GM23338 (cell line): Measurements from ENCODE around the gene KLHL1. TPM values are rescaled to one million over a fixed set of nuclear protein-coding genes. Genes with fewer than 3 reads are reported as not detected.

ENCODE experiments used
- ATAC-seq: fragments of 200-7000 bp; cut with Tn5 transposase; 3 replicates; pipeline ENCODE4 v1.9.1; 2020
- DNase-seq: peaks from one replicate; pipeline ENCODE4 v3.0.0-alpha.2; 2015; ENCODE audit warnings: low spot score
- H2AFZ ChIP-seq: fragments of 200-600 bp; sonication (generic); 2 replicates; pipeline ENCODE4 v1.8.0; 2016; ENCODE audit warnings: antibody characterized with exemption, mild to moderate bottlenecking, moderate library complexity
- H3F3A ChIP-seq: fragments of 200-600 bp; sonication (generic); replicated peaks from 2 replicates; pipeline ENCODE4 v1.8.0; 2017; ENCODE audit warnings: antibody characterized with exemption, mixed run types, low read depth
- H3K27ac ChIP-seq: fragments of 200-600 bp; sonication (generic); 2 replicates; pipeline ENCODE4 v1.6.1; 2016; ENCODE audit warnings: low read depth
- H3K27me3 ChIP-seq: fragments of 200-600 bp; sonication (generic); 2 replicates; pipeline ENCODE4 v1.8.0; 2016; ENCODE audit warnings: mild to moderate bottlenecking, mixed run types, moderate library complexity; ENCODE audit not compliant: insufficient read depth
- H3K36me3 ChIP-seq: fragments of 200-600 bp; sonication (generic); 2 replicates; pipeline ENCODE4 v1.8.0; 2016; ENCODE audit warnings: mild to moderate bottlenecking; ENCODE audit not compliant: insufficient read depth
- H3K4me1 ChIP-seq: fragments of 200-600 bp; sonication (generic); 2 replicates; pipeline ENCODE4 v1.8.0; 2016; ENCODE audit warnings: mild to moderate bottlenecking, moderate library complexity; ENCODE audit not compliant: insufficient read depth
- H3K4me2 ChIP-seq: fragments of 200-600 bp; sonication (generic); 2 replicates; pipeline ENCODE4 v1.7.1; 2017; ENCODE audit warnings: mixed run types
- H3K4me3 ChIP-seq: fragments of 200-600 bp; sonication (generic); 2 replicates; pipeline ENCODE4 v1.6.1; 2016; ENCODE audit warnings: mixed run types
- H3K79me2 ChIP-seq: fragments of 200-600 bp; sonication (generic); replicated peaks from 2 replicates; pipeline ENCODE4 v1.8.0; 2017; ENCODE audit warnings: mild to moderate bottlenecking; ENCODE audit not compliant: insufficient read depth
- H3K9me2 ChIP-seq: fragments of 200-600 bp; sonication (generic); 2 replicates; pipeline ENCODE4 v1.8.0; 2017; ENCODE audit not compliant: insufficient read depth
- H4K20me1 ChIP-seq: fragments of 200-600 bp; sonication (generic); replicated peaks from 2 replicates; pipeline ENCODE4 v1.8.0; 2017; ENCODE audit warnings: mild to moderate bottlenecking; ENCODE audit not compliant: insufficient read depth
- H3K27ac Mint-ChIP-seq: 2 replicates; pipeline ENCODE4 v1.8.0; 2020; ENCODE audit warnings: inconsistent platforms, mild to moderate bottlenecking, moderate library complexity, mixed read lengths
- H3K27me3 Mint-ChIP-seq: 3 replicates; pipeline ENCODE4 v1.8.0; 2022; ENCODE audit warnings: low read depth, mild to moderate bottlenecking, moderate library complexity, mixed read lengths, inconsistent platforms; ENCODE audit not compliant: insufficient read depth, poor library complexity
- H3K36me3 Mint-ChIP-seq: 3 replicates; pipeline ENCODE4 v1.8.0; 2021; ENCODE audit warnings: low read depth, mild to moderate bottlenecking, inconsistent platforms, moderate library complexity, mixed read lengths
- H3K4me1 Mint-ChIP-seq: 3 replicates; pipeline ENCODE4 v1.8.0; 2020; ENCODE audit warnings: mild to moderate bottlenecking, inconsistent platforms, mixed read lengths
- H3K4me3 Mint-ChIP-seq: 3 replicates; pipeline ENCODE4 v1.8.0; 2021; ENCODE audit warnings: moderate library complexity, mild to moderate bottlenecking, inconsistent platforms, mixed read lengths
- H3K9me3 Mint-ChIP-seq: 3 replicates; pipeline ENCODE4 v1.8.0; 2020; ENCODE audit warnings: moderate library complexity, mild to moderate bottlenecking, inconsistent platforms, mixed read lengths
- CREB1 ChIP-seq: fragments of 250-450 bp; sonication (Bioruptor Pico); IDR thresholded peaks from 2 replicates; pipeline ENCODE4 v1.5.0; 2020; ENCODE audit warnings: low read depth, mild to moderate bottlenecking, moderate library complexity
- CTCF ChIP-seq, 2 experiments: fragments of 200-600 bp in 1 of 2; sonication (generic) in 1 of 2; conservative IDR thresholded peaks; 2 replicates each; pipeline versions ENCODE4 v1.5.1 to v1.6.1; 2016 to 2017; ENCODE audit warnings: antibody characterized with exemption in 2 of 2, low read depth in 2 of 2, mild to moderate bottlenecking in 2 of 2, moderate library complexity in 1 of 2
- EZH2 ChIP-seq: fragments of 200-600 bp; sonication (generic); IDR thresholded peaks from one replicate; pipeline ENCODE4 v1.8.0; 2017; ENCODE audit warnings: antibody characterized with exemption, mild to moderate bottlenecking, low read depth; ENCODE audit not compliant: unreplicated experiment
- EZH2phosphoT487 ChIP-seq: fragments of 200-600 bp; sonication (generic); IDR thresholded peaks from one replicate; pipeline ENCODE4 v1.8.1; 2018; ENCODE audit warnings: antibody characterized with exemption; ENCODE audit not compliant: unreplicated experiment
- JUNB ChIP-seq: IDR thresholded peaks from one replicate; pipeline ENCODE4 v1.6.1; 2016; ENCODE audit warnings: antibody characterized with exemption; ENCODE audit not compliant: unreplicated experiment
- NANOG ChIP-seq: IDR thresholded peaks from 2 replicates; pipeline ENCODE4 v1.6.1; 2016; ENCODE audit warnings: antibody characterized with exemption, borderline replicate concordance
- POLR2AphosphoS5 ChIP-seq: IDR thresholded peaks from 2 replicates; pipeline ENCODE4 v1.6.1; 2016; ENCODE audit warnings: antibody characterized with exemption, low read depth
- STAT1 ChIP-seq: IDR thresholded peaks from one replicate; pipeline ENCODE4 v1.6.1; 2016; ENCODE audit warnings: antibody characterized with exemption; ENCODE audit not compliant: unreplicated experiment
- ZNF114 ChIP-seq: fragments of 250-450 bp; sonication (Bioruptor Pico); IDR thresholded peaks from 2 replicates; pipeline ENCODE4 v1.5.0; 2020; ENCODE audit warnings: mild to moderate bottlenecking, moderate library complexity
- ZNF331 ChIP-seq: fragments of 250-450 bp; sonication (Bioruptor Pico); IDR thresholded peaks from 2 replicates; pipeline ENCODE4 v1.5.0; 2020; ENCODE audit warnings: low read depth, mild to moderate bottlenecking, moderate library complexity
- polyA plus RNA-seq: library from polyadenylated mRNA; unstranded; fragments of >200 nt; fragmentation: Nextera tagmentation; extraction: Ambion mirVana; gene quantifications from 2 replicates; pipeline ENCODE4 v1.2.1, GENCODE V29; 2016
- total RNA-seq: library from RNA; depleted of rRNA; stranded (reverse); fragments of >200 nt; shearing (Covaris generic); gene quantifications from 2 replicates; pipeline ENCODE4 v1.2.3, GENCODE V29; 2014
- TF ChIP-seq, protein P1 (sequence below): fragments of 250-450 bp; sonication (Bioruptor Pico); IDR thresholded peaks from 2 replicates; pipeline ENCODE4 v1.5.0; 2020; ENCODE audit warnings: mild to moderate bottlenecking, moderate library complexity
- TF ChIP-seq, protein P2 (sequence below): IDR thresholded peaks from 2 replicates; pipeline ENCODE4 v1.6.1; 2016; ENCODE audit warnings: antibody characterized with exemption
- TF ChIP-seq, protein P3 (sequence below): IDR thresholded peaks from one replicate; pipeline ENCODE4 v1.6.1; 2018; ENCODE audit warnings: antibody characterized with exemption; ENCODE audit not compliant: unreplicated experiment

Gene KLHL1
- total and polyA plus RNA-seq, 2 experiments from 2014 or later: not detected

GRCh38 chr13:69856331-69856730 lies 251.9 kb downstream of the KLHL1 start:
- Mint-ChIP-seq H3K27ac (no peak overlapping the region; the same call in 1 of the 2 replicates), H3K36me3 (no peaks in the 10 kb centered on the region), H3K27me3 (no peaks in the 10 kb centered on the region), H3K9me3 (no peaks in the 10 kb centered on the region), H3K4me3 (no peak overlapping the region), H3K4me1 (peaks cover 17% of the 10 kb centered on the region)
- H3F3A ChIP-seq: no peaks in the 10 kb centered on the region
- H3K4me2 ChIP-seq: no peak overlapping the region
- ATAC-seq (peak; percentile 92), DNase-seq (peak; percentile 83)
- peak overlapping the region; percentile 16; the same call in 1 of the 2 replicates for H3K27ac ChIP-seq
- H4K20me1 ChIP-seq: no peaks in the 10 kb centered on the region
- no peaks in the 10 kb centered on the region for H3K9me2 ChIP-seq
- H3K36me3 ChIP-seq: no peaks in the 10 kb centered on the region
- H3K79me2 ChIP-seq: no peaks in the 10 kb centered on the region
- H2AFZ ChIP-seq: no peak overlapping the region
- TF ChIP-seq NANOG: no peak
- no peak for TF ChIP-seq EZH2
- no peak for TF ChIP-seq ZNF114 (CRISPR knock-in tag)
- no peak for TF ChIP-seq STAT1
- TF ChIP-seq ZNF331 (CRISPR knock-in tag): no peak
- no peak for TF ChIP-seq EZH2phosphoT487
- no peak for TF ChIP-seq CTCF (conservative IDR thresholded peaks at IDR 0.05; ENCODE audit: low read depth in 2 of 2)
- TF ChIP-seq, protein P1, sequence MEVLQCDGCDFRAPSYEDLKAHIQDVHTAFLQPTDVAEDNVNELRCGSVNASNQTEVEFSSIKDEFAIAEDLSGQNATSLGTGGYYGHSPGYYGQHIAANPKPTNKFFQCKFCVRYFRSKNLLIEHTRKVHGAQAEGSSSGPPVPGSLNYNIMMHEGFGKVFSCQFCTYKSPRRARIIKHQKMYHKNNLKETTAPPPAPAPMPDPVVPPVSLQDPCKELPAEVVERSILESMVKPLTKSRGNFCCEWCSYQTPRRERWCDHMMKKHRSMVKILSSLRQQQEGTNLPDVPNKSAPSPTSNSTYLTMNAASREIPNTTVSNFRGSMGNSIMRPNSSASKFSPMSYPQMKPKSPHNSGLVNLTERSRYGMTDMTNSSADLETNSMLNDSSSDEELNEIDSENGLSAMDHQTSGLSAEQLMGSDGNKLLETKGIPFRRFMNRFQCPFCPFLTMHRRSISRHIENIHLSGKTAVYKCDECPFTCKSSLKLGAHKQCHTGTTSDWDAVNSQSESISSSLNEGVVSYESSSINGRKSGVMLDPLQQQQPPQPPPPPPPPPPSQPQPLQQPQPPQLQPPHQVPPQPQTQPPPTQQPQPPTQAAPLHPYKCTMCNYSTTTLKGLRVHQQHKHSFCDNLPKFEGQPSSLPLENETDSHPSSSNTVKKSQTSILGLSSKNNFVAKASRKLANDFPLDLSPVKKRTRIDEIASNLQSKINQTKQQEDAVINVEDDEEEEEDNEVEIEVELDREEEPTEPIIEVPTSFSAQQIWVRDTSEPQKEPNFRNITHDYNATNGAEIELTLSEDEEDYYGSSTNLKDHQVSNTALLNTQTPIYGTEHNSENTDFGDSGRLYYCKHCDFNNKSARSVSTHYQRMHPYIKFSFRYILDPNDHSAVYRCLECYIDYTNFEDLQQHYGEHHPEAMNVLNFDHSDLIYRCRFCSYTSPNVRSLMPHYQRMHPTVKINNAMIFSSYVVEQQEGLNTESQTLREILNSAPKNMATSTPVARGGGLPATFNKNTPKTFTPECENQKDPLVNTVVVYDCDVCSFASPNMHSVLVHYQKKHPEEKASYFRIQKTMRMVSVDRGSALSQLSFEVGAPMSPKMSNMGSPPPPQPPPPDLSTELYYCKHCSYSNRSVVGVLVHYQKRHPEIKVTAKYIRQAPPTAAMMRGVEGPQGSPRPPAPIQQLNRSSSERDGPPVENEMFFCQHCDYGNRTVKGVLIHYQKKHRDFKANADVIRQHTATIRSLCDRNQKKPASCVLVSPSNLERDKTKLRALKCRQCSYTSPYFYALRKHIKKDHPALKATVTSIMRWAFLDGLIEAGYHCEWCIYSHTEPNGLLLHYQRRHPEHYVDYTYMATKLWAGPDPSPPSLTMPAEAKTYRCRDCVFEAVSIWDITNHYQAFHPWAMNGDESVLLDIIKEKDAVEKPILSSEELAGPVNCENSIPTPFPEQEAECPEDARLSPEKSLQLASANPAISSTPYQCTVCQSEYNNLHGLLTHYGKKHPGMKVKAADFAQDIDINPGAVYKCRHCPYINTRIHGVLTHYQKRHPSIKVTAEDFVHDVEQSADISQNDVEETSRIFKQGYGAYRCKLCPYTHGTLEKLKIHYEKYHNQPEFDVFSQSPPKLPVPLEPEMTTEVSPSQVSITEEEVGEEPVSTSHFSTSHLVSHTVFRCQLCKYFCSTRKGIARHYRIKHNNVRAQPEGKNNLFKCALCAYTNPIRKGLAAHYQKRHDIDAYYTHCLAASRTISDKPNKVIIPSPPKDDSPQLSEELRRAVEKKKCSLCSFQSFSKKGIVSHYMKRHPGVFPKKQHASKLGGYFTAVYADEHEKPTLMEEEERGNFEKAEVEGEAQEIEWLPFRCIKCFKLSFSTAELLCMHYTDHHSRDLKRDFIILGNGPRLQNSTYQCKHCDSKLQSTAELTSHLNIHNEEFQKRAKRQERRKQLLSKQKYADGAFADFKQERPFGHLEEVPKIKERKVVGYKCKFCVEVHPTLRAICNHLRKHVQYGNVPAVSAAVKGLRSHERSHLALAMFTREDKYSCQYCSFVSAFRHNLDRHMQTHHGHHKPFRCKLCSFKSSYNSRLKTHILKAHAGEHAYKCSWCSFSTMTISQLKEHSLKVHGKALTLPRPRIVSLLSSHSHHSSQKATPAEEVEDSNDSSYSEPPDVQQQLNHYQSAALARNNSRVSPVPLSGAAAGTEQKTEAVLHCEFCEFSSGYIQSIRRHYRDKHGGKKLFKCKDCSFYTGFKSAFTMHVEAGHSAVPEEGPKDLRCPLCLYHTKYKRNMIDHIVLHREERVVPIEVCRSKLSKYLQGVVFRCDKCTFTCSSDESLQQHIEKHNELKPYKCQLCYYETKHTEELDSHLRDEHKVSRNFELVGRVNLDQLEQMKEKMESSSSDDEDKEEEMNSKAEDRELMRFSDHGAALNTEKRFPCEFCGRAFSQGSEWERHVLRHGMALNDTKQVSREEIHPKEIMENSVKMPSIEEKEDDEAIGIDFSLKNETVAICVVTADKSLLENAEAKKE (CRISPR knock-in tag): no peak
- TF ChIP-seq, protein P2, sequence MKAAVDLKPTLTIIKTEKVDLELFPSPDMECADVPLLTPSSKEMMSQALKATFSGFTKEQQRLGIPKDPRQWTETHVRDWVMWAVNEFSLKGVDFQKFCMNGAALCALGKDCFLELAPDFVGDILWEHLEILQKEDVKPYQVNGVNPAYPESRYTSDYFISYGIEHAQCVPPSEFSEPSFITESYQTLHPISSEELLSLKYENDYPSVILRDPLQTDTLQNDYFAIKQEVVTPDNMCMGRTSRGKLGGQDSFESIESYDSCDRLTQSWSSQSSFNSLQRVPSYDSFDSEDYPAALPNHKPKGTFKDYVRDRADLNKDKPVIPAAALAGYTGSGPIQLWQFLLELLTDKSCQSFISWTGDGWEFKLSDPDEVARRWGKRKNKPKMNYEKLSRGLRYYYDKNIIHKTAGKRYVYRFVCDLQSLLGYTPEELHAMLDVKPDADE: no peak
- no peak for TF ChIP-seq POLR2AphosphoS5
- TF ChIP-seq JUNB: no peak
- no peak for TF ChIP-seq CREB1
- TF ChIP-seq, protein P3, sequence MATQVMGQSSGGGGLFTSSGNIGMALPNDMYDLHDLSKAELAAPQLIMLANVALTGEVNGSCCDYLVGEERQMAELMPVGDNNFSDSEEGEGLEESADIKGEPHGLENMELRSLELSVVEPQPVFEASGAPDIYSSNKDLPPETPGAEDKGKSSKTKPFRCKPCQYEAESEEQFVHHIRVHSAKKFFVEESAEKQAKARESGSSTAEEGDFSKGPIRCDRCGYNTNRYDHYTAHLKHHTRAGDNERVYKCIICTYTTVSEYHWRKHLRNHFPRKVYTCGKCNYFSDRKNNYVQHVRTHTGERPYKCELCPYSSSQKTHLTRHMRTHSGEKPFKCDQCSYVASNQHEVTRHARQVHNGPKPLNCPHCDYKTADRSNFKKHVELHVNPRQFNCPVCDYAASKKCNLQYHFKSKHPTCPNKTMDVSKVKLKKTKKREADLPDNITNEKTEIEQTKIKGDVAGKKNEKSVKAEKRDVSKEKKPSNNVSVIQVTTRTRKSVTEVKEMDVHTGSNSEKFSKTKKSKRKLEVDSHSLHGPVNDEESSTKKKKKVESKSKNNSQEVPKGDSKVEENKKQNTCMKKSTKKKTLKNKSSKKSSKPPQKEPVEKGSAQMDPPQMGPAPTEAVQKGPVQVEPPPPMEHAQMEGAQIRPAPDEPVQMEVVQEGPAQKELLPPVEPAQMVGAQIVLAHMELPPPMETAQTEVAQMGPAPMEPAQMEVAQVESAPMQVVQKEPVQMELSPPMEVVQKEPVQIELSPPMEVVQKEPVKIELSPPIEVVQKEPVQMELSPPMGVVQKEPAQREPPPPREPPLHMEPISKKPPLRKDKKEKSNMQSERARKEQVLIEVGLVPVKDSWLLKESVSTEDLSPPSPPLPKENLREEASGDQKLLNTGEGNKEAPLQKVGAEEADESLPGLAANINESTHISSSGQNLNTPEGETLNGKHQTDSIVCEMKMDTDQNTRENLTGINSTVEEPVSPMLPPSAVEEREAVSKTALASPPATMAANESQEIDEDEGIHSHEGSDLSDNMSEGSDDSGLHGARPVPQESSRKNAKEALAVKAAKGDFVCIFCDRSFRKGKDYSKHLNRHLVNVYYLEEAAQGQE: no peak
- no peaks in the 10 kb centered on the region for H3K27me3 ChIP-seq
- peaks cover 6% of the 10 kb centered on the region; the same call in 1 of the 2 replicates for H3K4me1 ChIP-seq
- H3K4me3 ChIP-seq: no peak overlapping the region
